GM18498 (cell line): ENCODE results near the gene CDK2AP2.
A peak's percentile ranks its signal among the peaks of the same experiment; 100 is the strongest.
"Not testable (repeated sequence)": the region's sequence is repeated elsewhere in the genome, so short reads cannot be mapped to it uniquely, and the experiment has no call there.

Experiments used
- ATAC-seq: cut with Tn5 transposase; IDR thresholded peaks from one replicate; pipeline ENCODE4 v1.9.1; 2021; ENCODE audit warnings: mild to moderate bottlenecking, moderate library complexity; ENCODE audit not compliant: unreplicated experiment

The CDK2AP2 gene

DNA sequence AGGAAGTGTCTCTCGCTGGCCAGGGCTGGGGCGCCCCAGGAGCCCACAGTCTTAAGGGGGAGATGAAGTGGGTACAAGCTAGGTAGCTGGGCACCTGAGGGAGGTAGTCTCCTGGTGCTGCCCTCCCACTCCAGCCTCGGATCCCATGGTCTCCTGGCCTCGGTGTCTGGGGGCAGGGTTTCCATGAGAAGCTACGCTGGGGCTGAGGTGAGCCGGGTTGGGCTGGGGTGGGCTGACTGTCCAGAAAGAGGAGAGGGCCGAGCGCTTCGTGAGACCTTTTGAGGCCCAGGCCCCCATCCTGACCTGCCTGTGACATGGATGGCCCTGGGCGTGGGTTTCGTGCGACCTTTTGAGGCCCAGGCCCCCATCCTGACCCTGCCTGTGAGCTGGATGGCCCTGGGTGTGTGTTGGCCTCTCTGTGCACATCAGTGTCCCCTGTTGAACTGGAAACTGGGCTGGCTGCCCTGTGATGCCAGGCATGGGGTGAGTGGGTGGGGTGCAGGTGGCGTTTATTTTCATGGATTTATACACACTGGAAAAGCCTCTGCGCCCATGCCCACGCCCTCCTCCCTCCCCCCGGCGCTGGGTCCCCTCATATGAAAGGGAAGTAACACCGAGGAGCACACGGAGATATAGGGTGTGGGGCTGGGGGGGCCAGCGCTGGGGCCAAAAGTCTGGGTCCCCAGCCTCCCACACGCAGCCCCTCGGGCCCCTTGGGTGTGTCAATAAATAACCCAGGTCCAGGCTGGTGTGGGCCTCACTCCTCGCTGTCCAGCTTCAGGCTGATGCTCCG is 16.5 kb downstream of the CDK2AP2 start:
- no peak for ATAC-seq

DNA sequence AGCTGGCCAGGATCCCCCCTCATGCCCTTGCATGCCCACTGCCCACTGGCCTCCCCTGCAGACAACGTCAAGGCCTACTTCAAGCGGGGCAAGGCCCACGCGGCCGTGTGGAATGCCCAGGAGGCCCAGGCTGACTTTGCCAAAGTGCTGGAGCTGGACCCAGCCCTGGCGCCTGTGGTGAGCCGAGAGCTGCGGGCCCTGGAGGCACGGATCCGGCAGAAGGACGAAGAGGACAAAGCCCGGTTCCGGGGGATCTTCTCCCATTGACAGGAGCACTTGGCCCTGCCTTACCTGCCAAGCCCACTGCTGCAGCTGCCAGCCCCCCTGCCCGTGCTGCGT is 17.3 kb downstream of the CDK2AP2 start:
- ATAC-seq, result no peak

DNA sequence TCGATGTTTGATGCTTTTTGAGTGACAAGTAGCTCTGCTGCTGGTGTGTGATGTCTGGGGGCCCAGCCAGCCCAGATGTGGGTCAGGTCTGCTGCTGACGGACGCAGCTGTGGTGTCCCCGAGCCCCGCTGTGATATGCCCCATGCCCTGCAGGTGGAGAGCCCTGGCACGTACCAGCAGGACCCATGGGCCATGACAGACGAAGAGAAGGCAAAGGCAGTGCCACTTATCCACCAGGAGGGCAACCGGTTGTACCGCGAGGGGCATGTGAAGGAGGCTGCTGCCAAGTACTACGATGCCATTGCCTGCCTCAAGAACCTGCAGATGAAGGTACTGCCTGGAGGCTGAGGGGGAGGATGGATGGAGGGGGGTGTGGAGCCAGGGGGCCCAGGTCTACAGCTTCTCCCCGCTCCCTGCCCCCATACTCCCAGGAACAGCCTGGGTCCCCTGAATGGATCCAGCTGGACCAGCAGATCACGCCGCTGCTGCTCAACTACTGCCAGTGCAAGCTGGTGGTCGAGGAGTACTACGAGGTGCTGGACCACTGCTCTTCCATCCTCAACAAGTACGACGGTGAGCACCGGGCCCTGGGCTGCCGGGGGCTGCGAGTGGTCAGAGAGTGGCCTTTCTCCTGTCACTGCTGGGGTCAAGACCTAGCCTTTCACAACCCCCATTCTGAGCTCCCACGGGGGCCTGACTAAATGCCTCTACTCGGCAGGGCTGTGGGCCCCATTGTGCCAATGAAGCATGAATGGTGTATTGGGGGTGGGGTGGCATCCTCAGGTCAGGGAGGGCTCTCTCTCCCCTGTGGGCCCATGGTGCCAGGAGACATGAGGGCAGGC is 17.9 kb downstream of the CDK2AP2 start:
- no peak for ATAC-seq

DNA sequence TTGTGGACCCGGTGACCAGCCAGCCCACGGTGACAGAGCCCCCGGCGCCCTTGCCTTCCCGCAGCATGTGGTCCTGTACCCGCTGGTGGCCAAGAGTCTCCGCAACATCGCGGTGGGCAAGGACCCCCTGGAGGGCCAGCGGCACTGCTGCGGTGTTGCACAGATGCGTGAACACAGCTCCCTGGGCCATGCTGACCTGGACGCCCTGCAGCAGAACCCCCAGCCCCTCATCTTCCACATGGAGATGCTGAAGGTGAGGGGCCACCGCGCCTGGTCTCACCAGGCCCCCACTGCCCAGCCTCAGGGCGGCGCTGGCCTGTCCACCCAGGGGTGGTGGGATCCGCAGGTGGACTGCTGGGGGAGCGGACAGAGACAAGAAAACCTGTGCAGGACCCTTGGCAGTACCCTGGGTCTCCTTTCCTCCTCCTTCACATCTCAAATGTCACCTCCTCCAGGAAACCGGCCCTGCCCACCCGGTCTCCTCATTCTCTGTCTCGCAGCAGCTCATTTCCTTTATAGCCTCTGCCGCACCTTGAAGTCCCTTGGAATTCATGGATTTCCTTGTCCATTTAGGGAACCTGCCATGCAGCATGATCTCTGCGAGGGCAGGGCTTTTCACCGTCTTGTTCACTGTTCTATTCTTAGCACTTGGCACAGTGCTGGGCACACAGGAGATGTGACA is 18.6 kb downstream of the CDK2AP2 start:
- ATAC-seq, result no peak

DNA sequence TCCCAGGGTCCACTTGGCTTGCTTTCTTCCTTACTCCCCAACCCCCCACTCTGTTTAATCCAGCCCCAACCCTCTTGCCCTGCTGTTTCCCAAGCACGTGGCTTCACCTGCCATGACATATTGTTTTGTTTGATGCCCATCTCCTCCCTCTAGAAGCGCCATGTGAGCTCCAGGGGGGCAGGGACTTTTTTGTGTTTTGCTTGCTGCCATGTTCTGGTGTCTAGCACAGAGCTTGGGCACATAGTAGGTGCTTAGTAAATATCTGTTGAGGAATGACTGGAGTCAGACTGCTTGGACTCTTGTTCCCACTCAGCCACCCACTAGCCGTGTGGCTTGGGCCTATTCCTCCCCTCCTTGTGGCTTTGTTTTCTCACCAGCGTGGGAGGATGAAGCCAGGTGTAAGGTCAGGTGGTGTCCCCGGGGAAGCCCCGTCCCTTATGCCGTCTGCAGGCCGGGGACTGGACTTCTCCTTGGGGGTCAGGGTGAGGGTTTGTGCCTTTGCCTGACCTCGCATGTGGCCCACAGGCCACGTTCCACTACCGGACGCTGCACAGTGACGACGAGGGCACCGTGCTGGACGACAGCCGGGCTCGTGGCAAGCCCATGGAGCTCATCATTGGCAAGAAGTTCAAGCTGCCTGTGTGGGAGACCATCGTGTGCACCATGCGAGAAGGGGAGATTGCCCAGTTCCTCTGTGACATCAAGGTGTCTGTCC is 21.3 kb downstream of the CDK2AP2 start:
- ATAC-seq, result peak; percentile 26

DNA sequence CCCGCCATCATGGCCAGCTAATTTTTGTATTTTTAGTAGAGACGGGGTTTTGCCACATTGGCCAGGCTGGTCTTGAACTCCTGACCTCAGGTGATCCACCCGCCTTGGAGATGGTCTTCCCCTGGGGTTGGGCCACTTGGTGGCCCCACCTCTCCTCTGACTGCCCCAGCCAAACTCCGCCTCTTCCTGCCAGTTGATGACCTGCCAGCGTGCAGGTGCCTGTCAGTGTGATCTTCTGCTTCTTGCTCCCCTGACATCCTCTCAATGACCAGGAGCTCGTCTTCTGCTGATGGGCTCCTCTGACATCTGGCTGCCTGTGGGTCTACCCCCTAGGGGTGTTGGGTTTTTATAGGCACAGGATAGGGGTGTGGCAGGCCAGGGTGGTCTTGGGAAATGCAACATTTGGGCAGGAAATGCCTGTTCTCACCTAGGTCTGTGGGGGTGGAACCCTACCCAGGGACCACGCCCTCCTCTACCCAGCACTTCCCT is 22.0 kb downstream of the CDK2AP2 start:
- ATAC-seq, result not testable (repeated sequence)

DNA sequence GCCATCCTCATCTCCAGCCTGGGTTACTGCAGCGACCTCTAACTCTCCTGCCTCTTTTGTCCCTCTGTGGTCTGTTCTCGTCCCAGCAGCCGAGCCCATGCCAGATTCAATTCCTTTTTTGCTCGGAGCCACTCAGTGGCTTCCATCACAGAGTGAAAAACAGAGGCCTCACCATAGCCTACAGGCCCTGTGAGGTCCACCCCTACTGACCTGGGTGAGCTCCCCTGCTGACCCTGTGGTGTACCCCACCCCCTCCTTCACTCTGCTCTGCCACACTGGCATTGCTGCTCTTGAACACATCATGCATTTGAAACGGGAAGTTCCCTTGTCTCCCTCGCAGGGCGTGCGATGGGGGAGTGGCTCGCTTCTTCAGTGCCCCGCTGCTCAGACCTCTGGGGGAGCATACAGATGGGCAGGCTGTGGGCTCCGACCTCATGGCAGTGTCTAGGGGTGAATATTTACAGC is 23.1 kb downstream of the CDK2AP2 start:
- ATAC-seq, result peak; percentile 20

DNA sequence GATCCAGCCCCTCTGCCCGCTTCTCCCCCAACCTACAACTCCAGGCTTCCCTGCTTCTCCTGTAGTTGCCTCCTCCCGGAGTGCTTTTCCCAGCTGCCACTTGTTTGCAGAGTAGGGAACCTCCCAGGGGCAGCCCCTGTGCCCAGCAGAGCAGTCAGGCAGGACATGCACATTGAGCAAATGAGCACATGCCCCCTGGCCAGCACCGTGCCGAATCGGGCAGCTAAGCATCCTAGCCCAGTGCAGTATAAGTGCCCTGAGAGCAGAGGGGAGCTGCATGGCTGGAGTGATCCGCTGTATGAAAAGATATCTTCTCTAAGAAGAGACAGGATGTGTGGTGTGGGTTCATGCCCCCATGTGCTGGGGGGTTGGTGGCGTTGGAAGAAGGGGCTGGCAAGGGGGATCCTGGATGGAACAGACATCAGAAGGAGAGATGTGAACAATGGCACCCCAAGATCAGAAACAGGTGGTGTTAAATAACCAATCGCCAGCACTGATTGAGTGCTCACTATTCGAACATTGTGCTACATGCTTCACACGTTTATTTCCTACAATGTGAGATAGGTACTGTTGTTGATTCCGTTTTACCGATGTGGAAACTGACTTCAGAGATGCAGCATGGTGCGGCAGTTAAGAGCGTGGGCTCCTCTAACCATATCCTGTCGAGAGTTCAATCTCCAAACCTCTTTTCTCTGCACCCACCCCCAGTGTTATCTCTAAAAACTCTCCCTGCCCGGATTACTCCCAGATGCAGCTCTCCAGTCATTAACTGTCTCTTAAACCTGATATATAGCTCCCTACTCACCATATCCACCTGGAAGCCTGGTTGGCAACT is 23.9 kb downstream of the CDK2AP2 start:
- no peak for ATAC-seq

DNA sequence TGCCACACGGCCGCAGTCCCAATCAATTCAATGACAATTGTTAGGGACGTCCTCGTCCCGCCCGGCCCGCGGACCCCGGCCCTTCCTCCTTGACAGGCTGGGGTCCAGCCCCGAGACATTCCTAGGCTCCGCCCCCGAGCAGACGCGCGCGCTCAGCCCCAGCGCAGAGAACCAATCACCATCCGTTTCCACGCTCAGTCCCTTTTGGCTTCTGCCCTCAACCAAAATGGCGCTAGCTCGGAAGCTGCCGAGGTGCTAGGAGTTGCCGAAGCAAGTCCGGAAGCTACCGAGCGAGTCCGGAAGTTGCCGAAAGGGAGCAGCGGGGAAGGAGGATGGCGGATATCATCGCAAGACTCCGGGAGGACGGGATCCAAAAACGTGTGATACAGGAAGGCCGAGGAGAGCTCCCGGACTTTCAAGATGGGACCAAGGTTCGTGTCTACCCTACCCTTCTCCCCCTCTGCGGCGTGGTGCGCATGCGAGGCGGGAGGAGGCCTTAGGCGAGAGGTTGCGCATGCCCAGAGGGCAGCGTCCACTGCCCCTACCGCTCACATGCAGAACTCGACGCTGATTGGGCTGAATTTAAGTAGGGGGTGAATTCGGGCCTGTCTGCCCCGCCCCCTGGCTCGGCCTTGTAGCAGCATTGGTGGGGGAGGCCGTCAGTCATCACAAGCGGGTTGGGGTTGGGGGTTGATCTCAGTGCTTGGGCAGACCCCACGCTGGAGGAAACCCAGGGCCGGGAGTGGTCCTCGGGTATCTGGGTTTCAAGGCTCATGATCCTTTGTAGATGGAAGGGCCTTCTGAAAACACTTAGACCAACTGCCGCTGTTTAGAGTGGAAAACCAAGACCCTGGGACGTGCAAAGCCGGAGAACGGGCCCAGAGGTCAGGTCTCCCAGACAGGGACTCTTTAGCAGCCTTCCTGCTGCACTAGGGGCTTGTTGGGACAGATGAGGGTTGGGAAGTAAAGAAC is 24.8 kb downstream of the CDK2AP2 start, which contains the start of gene AIP:
AIP (plus strand) TSS at position 200 of the 972 bp plus-strand sequence; CDS start at position 333, 133 bp downstream.
- peak; percentile 76 for ATAC-seq

DNA sequence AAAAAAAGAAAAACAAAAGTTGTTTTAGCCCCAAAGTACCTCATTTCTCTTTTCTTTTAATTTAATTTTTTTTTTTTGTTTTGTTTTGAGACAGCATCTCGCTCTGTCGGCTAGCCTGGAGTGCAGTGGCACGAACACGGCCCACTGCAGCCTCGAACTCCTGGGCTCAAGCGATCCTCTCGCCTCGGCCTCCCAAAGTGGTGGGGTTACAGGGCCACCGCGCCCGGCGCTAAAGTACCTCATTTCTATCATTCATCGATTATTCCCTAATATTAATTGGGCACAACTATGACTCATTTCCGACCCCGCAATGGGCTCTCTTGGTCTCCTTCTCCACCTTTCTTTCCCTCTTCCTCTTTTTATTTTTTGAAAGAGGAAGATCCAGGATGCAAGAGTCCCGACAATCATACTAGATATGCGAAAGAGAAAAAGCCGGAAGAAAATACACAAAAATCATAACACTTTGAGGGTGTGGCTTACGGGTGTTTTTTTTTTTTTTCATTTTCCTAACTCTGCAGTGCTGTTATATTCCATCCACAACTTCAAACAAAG is 25.6 kb downstream of the CDK2AP2 start:
- peak; percentile 10 for ATAC-seq

DNA sequence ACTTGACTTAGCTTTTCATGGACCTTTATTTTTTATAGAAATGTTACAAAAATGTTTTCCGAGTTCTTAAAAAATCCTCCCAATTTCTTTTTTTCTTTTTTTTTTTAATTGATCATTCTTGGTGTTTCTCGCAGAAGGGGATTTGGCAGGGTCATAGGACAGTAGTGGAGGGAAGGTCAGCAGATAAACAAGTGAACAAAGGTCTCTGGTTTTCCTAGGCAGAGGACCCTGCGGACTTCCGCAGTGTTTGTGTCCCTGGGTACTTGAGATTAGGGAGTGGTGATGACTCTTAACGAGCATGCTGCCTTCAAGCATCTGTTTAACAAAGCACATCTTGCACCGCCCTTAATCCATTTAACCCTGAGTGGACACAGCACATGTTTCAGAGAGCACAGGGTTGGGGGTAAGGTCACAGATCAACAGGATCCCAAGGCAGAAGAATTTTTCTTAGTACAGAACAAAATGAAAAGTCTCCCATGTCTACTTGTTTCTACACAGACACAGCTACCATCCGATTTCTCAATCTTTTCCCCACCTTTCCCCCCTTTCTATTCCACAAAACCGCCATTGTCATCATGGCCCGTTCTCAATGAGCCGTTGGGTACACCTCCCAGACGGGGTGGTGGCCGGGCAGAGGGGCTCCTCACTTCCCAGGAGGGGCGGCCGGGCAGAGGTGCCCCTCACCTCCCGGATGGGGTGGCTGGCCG is 30.5 kb downstream of the CDK2AP2 start:
- not testable (repeated sequence) for ATAC-seq

DNA sequence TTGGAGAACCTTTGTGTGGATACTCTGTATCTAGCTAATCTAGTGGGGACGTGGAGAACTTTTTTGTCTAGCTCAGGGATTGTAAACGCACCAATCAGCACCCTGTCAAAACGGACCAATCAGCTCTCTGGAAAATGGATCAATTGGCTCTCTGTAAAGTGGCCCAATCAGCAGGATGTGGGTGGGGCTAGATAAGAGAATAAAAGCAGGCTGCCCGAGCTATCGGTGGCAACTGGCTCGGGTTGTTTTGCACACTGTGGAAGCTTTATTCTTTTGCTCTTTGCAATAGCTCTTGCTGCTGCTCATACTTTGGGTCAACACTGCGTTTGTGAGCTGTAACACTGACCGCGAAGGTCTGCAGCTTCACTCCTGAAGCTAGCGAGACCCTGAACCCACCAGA is 31.3 kb downstream of the CDK2AP2 start:
- not testable (repeated sequence) for ATAC-seq

DNA sequence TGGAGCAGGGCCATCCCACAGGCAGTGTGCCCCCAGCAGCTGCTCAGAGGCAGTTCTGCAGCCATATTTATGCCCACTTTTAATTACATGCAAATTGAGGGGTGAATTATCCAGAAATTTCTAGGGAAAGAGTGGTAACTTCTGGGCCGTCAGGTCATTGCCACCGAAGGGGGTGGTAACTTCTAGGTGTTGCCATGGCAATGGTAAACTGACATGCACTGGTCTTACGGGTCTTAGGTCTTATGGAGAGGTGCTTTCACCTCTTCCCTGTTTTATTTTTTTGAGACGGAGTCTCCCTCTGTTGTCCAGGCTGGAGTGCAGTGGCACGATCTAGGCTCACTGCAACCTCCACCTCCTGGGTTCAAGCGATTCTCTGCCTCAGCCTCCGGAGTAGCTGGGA is 35.1 kb downstream of the CDK2AP2 start:
- ATAC-seq, result no peak

DNA sequence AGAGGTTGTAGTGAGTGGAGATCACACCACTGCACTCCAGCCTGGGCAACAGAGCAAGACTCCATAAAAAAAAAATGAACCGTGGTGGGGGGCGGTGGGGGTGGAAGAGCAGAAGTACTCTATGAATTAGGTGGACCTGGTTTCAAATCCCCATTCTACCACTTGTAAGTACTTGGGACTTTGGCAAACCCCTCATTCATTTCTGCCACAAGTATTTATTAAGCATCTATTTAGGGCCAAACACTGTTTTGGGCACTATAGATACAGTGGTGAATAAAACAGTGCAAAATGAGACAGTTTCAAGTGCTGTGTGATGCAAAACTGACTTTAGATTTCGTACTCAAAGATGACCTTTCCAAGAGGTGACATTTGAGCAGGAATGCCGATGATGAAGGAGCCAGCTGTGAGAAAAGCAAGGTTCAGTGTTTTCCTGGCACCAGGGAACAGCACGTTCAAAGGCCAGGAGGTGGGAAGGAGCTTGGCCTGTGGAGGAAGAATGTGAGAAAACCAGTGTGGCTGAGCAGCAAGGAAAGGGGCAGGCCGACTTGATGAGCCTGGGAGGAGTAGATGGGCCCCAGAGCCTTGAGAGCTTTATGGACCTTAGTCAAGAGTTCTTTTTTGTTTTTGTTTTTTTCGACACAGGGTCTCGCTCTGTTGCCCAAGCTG is 37.5 kb downstream of the CDK2AP2 start:
- ATAC-seq, result no peak

DNA sequence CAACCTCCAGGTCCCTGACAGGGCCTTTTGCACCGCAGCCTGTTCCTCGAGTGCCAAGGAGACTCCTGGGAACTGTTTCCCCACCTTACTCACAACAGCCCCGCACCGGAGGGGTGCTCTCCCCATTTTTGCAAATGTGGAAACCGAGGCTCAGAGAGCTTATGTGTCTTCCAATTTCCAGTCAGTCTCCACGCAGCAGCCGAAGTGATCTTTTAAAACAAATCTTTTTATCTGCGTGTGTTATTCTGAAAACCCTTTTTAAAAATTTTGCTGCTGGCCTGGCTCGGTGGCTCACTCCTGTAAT is 38.5 kb downstream of the CDK2AP2 start:
- peak; percentile 1 for ATAC-seq

DNA sequence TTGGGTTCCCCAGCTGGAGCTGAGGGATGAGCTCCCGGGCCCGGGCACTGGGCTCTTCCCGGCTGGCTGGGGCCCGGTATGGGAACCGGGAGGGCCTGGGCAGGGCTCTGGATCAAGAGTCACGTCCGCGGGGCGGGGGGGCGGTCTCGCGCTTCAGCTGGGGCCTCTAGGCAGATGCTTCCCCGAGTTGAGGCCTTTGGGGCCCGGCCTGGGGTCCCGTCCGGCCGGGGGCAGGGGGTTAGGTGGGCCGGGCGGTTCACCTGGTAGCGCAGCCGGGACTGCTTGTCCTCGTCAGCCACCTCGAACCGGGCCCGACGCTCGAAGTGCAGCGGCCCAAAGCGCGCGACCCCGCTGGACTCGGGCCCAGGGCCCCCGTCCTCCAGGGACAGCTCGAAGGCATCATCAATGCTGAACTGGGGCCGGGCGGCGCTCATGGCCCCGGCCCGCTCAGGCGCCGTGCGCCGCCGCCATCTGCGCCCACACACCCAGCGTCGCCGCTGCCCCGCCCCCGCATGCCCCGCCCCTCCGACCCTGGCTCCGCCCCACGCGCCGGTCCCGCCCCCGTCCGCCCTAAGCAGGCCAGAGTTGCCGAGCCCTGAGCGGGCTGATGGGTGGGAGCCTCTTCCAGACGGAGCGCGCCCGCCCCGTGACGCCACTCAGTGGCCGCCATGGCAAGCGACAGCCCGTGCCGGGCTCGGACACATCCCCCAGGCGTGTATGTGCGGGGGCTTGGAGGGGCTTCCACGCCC is 39.0 kb downstream of the CDK2AP2 start, which contains the start of gene TMEM134:
TMEM134 (minus strand) TSS at position 493 of the 749 bp plus-strand sequence; CDS start at position 434, 59 bp downstream.
- peak; percentile 75 for ATAC-seq

DNA sequence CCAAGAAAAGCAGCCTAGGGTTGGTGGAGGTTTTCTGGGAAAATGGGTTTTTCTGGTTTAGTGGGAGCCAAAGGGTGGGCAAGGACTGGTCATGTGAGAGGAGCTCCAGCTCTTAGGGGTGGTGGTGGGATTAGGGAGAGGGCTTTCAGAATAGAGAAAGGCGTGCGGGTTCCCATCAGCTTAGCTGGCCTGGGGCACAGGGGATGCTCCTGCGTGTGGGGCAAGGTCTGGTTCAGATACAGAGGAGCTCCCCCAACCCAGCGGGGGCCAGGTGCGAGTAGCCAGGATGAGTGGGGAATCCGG is 39.6 kb downstream of the CDK2AP2 start:
- ATAC-seq, result peak; percentile 2
